ENCODE measurements around the gene COX5B. TPM values are rescaled to one million over a fixed set of nuclear protein-coding genes. Genes with fewer than 3 reads are reported as not detected.

Gene COX5B
- total RNA-seq, 1 experiment from 2014 or later = 346 TPM

DNA sequence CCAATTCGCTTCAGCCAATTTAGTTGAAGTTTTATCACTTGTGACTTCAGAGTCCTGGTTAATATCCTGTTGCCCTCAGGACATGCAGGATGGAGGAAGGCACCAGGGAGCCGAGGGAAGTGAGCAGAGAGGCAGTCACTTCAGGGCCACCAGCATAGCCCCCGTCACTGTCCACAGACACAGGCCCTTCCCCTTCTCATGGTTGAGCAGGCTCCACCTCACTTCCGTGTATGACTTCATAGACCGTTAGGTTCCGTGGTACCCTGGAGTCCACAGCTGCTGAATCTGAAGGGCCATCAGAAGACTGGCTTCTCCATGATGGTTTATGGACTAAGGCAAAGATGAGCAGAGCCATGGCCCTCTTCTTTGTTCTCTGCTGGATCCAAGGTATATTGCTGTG, 23.6 kb downstream of the COX5B start, which contains the start of gene C2orf92:
TSS of gene C2orf92 (plus strand) at position 266 of the 400 bp plus-strand sequence. CDS start at position 342, 76 bp downstream.
- ATAC-seq = no peak
- H3K36me3 Mint-ChIP-seq = no peaks in the 10 kb centered on the region
- CTCF ChIA-PET = interaction anchor here (1.0 kb wide), 1 partner anchor 27 kb away, joined by 3 read pairs; no protein-coding TSS in a partner anchor

DNA sequence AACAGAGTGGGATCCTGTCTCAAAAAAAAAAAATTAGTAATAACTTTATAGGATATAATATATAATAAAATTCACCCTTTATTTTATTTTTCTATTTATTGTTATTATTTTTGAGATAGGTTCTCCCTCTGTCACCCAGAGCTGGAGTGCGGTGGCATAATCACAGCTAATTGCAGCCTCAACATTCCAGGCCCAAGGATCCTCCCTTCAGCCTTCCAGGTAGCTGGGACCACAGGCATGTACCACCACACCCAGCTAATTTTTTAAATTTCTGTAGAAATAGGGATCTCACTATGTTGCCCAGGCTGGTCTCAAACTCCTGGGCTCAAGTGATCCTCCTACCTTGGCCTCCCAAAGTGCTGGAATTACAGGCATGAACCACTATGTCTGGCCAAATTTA, 24.6 kb downstream of the COX5B start:
- no peak for ATAC-seq
- CTCF ChIA-PET = no interaction called here

More for the DNA sequence above, 23.6 kb downstream of the COX5B start, which contains the start of gene C2orf92:
- Mint-ChIP-seq H3K9me3 (no peaks in the 10 kb centered on the region; the same call in 1 of the 2 replicates), H3K4me3 (no peak within 1 kb of the TSS), H3K4me1 (peaks cover 15% of the 10 kb centered on the region), H3K27me3 (ENCODE audit: low read depth) (no peaks in the 10 kb centered on the region), H3K27ac (no peak within 1 kb of the TSS)
- POLR2A ChIA-PET = no interaction called here
- no peak for DNase-seq (ENCODE audit: low spot score)
- TF ChIP-seq SOX15 (CRISPR knock-in tag; IDR thresholded peaks at IDR 0.05) (no peak), ZNF219 (CRISPR knock-in tag; IDR thresholded peaks at IDR 0.05; ENCODE audit: borderline replicate concordance) (no peak), NR2C2 (CRISPR knock-in tag; IDR thresholded peaks at IDR 0.05) (no peak), JUN (CRISPR knock-in tag; IDR thresholded peaks at IDR 0.05) (no peak), IRF2 (CRISPR knock-in tag; IDR thresholded peaks at IDR 0.05; ENCODE audit: borderline replicate concordance, low read depth) (no peak), ZNF121 (CRISPR knock-in tag; IDR thresholded peaks at IDR 0.05) (no peak), ETV6 (CRISPR knock-in tag; IDR thresholded peaks at IDR 0.05) (no peak), JAZF1 (CRISPR knock-in tag; IDR thresholded peaks at IDR 0.05) (no peak), GABPB1 (CRISPR knock-in tag; IDR thresholded peaks at IDR 0.05) (no peak), ZNF416 (CRISPR knock-in tag; IDR thresholded peaks at IDR 0.05) (no peak)
- TF ChIP-seq, protein P1, sequence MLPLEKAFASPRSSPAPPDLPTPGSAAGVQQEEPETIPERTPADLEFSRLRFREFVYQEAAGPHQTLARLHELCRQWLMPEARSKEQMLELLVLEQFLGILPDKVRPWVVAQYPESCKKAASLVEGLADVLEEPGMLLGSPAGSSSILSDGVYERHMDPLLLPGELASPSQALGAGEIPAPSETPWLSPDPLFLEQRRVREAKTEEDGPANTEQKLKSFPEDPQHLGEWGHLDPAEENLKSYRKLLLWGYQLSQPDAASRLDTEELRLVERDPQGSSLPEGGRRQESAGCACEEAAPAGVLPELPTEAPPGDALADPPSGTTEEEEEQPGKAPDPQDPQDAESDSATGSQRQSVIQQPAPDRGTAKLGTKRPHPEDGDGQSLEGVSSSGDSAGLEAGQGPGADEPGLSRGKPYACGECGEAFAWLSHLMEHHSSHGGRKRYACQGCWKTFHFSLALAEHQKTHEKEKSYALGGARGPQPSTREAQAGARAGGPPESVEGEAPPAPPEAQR (CRISPR knock-in tag; IDR thresholded peaks at IDR 0.05) = no peak
- TF ChIP-seq, protein P2, sequence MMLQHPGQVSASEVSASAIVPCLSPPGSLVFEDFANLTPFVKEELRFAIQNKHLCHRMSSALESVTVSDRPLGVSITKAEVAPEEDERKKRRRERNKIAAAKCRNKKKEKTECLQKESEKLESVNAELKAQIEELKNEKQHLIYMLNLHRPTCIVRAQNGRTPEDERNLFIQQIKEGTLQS (CRISPR knock-in tag; conservative IDR thresholded peaks at IDR 0.05) = no peak
- TF ChIP-seq, protein P3, sequence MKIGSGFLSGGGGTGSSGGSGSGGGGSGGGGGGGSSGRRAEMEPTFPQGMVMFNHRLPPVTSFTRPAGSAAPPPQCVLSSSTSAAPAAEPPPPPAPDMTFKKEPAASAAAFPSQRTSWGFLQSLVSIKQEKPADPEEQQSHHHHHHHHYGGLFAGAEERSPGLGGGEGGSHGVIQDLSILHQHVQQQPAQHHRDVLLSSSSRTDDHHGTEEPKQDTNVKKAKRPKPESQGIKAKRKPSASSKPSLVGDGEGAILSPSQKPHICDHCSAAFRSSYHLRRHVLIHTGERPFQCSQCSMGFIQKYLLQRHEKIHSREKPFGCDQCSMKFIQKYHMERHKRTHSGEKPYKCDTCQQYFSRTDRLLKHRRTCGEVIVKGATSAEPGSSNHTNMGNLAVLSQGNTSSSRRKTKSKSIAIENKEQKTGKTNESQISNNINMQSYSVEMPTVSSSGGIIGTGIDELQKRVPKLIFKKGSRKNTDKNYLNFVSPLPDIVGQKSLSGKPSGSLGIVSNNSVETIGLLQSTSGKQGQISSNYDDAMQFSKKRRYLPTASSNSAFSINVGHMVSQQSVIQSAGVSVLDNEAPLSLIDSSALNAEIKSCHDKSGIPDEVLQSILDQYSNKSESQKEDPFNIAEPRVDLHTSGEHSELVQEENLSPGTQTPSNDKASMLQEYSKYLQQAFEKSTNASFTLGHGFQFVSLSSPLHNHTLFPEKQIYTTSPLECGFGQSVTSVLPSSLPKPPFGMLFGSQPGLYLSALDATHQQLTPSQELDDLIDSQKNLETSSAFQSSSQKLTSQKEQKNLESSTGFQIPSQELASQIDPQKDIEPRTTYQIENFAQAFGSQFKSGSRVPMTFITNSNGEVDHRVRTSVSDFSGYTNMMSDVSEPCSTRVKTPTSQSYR (CRISPR knock-in tag; IDR thresholded peaks at IDR 0.05) = no peak
- TF ChIP-seq, protein P4, sequence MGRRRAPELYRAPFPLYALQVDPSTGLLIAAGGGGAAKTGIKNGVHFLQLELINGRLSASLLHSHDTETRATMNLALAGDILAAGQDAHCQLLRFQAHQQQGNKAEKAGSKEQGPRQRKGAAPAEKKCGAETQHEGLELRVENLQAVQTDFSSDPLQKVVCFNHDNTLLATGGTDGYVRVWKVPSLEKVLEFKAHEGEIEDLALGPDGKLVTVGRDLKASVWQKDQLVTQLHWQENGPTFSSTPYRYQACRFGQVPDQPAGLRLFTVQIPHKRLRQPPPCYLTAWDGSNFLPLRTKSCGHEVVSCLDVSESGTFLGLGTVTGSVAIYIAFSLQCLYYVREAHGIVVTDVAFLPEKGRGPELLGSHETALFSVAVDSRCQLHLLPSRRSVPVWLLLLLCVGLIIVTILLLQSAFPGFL (CRISPR knock-in tag; IDR thresholded peaks at IDR 0.05; ENCODE audit: borderline replicate concordance) = no peak

More for the DNA sequence above, 24.6 kb downstream of the COX5B start:
- no peak overlapping the region for H3K27ac Mint-ChIP-seq
- no peaks in the 10 kb centered on the region for H3K27me3 Mint-ChIP-seq (ENCODE audit: low read depth)
- POLR2A ChIA-PET = no interaction called here
- no peak for DNase-seq (ENCODE audit: low spot score)
- H3K36me3 Mint-ChIP-seq = no peaks in the 10 kb centered on the region
- H3K4me3 Mint-ChIP-seq = no peak overlapping the region
- no peaks in the 10 kb centered on the region; the same call in 1 of the 2 replicates for H3K9me3 Mint-ChIP-seq
- H3K4me1 Mint-ChIP-seq = peaks cover 19% of the 10 kb centered on the region
- TF ChIP-seq MXD4 (CRISPR knock-in tag; IDR thresholded peaks at IDR 0.05; ENCODE audit: borderline replicate concordance) (no peak), GABPB1 (CRISPR knock-in tag; IDR thresholded peaks at IDR 0.05) (no peak), NR1H2 (CRISPR knock-in tag; IDR thresholded peaks at IDR 0.05) (no peak), NR3C1 (CRISPR knock-in tag; conservative IDR thresholded peaks at IDR 0.05; ENCODE audit: low read depth) (no peak), OVOL2 (CRISPR knock-in tag; IDR thresholded peaks at IDR 0.05; ENCODE audit: borderline replicate concordance) (no peak), RELA (CRISPR knock-in tag; IDR thresholded peaks at IDR 0.05; ENCODE audit: borderline replicate concordance) (no peak), ZNF121 (CRISPR knock-in tag; IDR thresholded peaks at IDR 0.05) (no peak), ELF4 (CRISPR knock-in tag; IDR thresholded peaks at IDR 0.05; ENCODE audit: low read depth) (no peak), KAT7 (CRISPR knock-in tag; IDR thresholded peaks at IDR 0.05; ENCODE audit: borderline replicate concordance) (no peak), SP1 (CRISPR knock-in tag; conservative IDR thresholded peaks at IDR 0.05) (no peak), IRF2 (CRISPR knock-in tag; IDR thresholded peaks at IDR 0.05; ENCODE audit: borderline replicate concordance, low read depth) (no peak), JUN (CRISPR knock-in tag; IDR thresholded peaks at IDR 0.05) (no peak), TP53 (CRISPR knock-in tag; IDR thresholded peaks at IDR 0.05) (no peak)
- TF ChIP-seq, protein P5, sequence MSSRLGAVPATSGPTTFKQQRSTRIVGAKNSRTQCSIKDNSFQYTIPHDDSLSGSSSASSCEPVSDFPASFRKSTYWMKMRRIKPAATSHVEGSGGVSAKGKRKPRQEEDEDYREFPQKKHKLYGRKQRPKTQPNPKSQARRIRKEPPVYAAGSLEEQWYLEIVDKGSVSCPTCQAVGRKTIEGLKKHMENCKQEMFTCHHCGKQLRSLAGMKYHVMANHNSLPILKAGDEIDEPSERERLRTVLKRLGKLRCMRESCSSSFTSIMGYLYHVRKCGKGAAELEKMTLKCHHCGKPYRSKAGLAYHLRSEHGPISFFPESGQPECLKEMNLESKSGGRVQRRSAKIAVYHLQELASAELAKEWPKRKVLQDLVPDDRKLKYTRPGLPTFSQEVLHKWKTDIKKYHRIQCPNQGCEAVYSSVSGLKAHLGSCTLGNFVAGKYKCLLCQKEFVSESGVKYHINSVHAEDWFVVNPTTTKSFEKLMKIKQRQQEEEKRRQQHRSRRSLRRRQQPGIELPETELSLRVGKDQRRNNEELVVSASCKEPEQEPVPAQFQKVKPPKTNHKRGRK (CRISPR knock-in tag; IDR thresholded peaks at IDR 0.05; ENCODE audit: borderline replicate concordance) = no peak
- TF ChIP-seq, protein P6, sequence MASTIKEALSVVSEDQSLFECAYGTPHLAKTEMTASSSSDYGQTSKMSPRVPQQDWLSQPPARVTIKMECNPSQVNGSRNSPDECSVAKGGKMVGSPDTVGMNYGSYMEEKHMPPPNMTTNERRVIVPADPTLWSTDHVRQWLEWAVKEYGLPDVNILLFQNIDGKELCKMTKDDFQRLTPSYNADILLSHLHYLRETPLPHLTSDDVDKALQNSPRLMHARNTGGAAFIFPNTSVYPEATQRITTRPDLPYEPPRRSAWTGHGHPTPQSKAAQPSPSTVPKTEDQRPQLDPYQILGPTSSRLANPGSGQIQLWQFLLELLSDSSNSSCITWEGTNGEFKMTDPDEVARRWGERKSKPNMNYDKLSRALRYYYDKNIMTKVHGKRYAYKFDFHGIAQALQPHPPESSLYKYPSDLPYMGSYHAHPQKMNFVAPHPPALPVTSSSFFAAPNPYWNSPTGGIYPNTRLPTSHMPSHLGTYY (CRISPR knock-in tag; IDR thresholded peaks at IDR 0.05) = no peak

Data from WTC11 (cell line).